H9 (cell line): Measurements from ENCODE around the gene COL4A6. TPM values are rescaled to one million over a fixed set of nuclear protein-coding genes. Genes with fewer than 3 reads are reported as not detected.

Experiments used
- DNase-seq: peaks from one replicate; pipeline ENCODE4 v3.0.0-alpha.2; 2017
- H2AFZ ChIP-seq: one replicate; pipeline ENCODE4 v1.6.1; 2013; ENCODE audit warnings: mild to moderate bottlenecking, low read length, control low read depth, moderate library complexity
- H2AK5ac ChIP-seq: 2 replicates; pipeline ENCODE4 v1.6.1; 2013; ENCODE audit warnings: low read length, control low read depth, mixed read lengths; ENCODE audit not compliant: insufficient read length
- H2BK120ac ChIP-seq: one replicate; pipeline ENCODE4 v1.6.1; 2013; ENCODE audit warnings: low read depth, mild to moderate bottlenecking, low read length, control low read depth, inconsistent platforms; ENCODE audit not compliant: poor library complexity, severe bottlenecking
- H2BK12ac ChIP-seq: 2 replicates; pipeline ENCODE4 v1.6.1; 2013; ENCODE audit warnings: low read length, control low read depth, mixed read lengths, low read depth; ENCODE audit not compliant: insufficient read length
- H2BK15ac ChIP-seq: 2 replicates; pipeline ENCODE4 v1.6.1; 2013; ENCODE audit warnings: low read depth, low read length, control low read depth
- H2BK20ac ChIP-seq: one replicate; pipeline ENCODE4 v1.6.1; 2013; ENCODE audit warnings: low read depth, mild to moderate bottlenecking, low read length, control low read depth, inconsistent platforms; ENCODE audit not compliant: poor library complexity, severe bottlenecking
- H2BK5ac ChIP-seq: 2 replicates; pipeline ENCODE4 v1.6.1; 2013; ENCODE audit warnings: low read length, control low read depth, mixed read lengths; ENCODE audit not compliant: insufficient read length
- H3K14ac ChIP-seq: 2 replicates; pipeline ENCODE4 v1.6.1; 2013; ENCODE audit warnings: low read length, control low read depth; ENCODE audit not compliant: insufficient read depth
- H3K18ac ChIP-seq: 2 replicates; pipeline ENCODE4 v1.6.1; 2013; ENCODE audit warnings: low read depth, mild to moderate bottlenecking, mixed read lengths, low read length, control low read depth; ENCODE audit not compliant: insufficient read length
- H3K23ac ChIP-seq: 2 replicates; pipeline ENCODE4 v1.6.1; 2013; ENCODE audit warnings: low read length, control low read depth, mixed read lengths, low read depth; ENCODE audit not compliant: insufficient read length
- H3K23me2 ChIP-seq: 2 replicates; pipeline ENCODE4 v1.6.1; 2013; ENCODE audit warnings: low read depth, mild to moderate bottlenecking, mixed read lengths, low read length, control low read depth; ENCODE audit not compliant: insufficient read length, poor library complexity, severe bottlenecking
- H3K27ac ChIP-seq: 2 replicates; pipeline ENCODE4 v1.5.1; 2013; ENCODE audit warnings: low read length, control low read depth, mixed read lengths, low read depth; ENCODE audit not compliant: insufficient read length
- H3K27me3 ChIP-seq: 2 replicates; pipeline ENCODE4 v1.6.1; 2013; ENCODE audit warnings: low read length, control low read depth, inconsistent platforms; ENCODE audit not compliant: insufficient read depth
- H3K4ac ChIP-seq: 2 replicates; pipeline ENCODE4 v1.6.1; 2013; ENCODE audit warnings: low read depth, mild to moderate bottlenecking, control low read depth, inconsistent platforms, low read length, moderate library complexity
- H3K4me1 ChIP-seq: 2 replicates; pipeline ENCODE4 v1.6.1; 2013; ENCODE audit warnings: low read length, control low read depth, inconsistent platforms; ENCODE audit not compliant: insufficient read depth
- H3K4me2 ChIP-seq: 2 replicates; pipeline ENCODE4 v1.6.1; 2013; ENCODE audit warnings: low read length, control low read depth, mixed read lengths; ENCODE audit not compliant: insufficient read length, insufficient read depth
- H3K56ac ChIP-seq: 2 replicates; pipeline ENCODE4 v1.6.1; 2013; ENCODE audit warnings: low read depth, mild to moderate bottlenecking, mixed read lengths, low read length, control low read depth; ENCODE audit not compliant: insufficient read length
- H3K79me1 ChIP-seq: 2 replicates; pipeline ENCODE4 v1.6.1; 2013; ENCODE audit warnings: low read depth, mild to moderate bottlenecking, moderate library complexity, low read length, control low read depth, inconsistent platforms; ENCODE audit not compliant: insufficient read depth, poor library complexity, severe bottlenecking
- H3K79me2 ChIP-seq: 2 replicates; pipeline ENCODE4 v1.6.1; 2013; ENCODE audit warnings: low read length, control low read depth, inconsistent platforms; ENCODE audit not compliant: insufficient read depth
- H3K9ac ChIP-seq: 2 replicates; pipeline ENCODE4 v1.6.1; 2013; ENCODE audit warnings: low read length, control low read depth, mixed read lengths; ENCODE audit not compliant: insufficient read length; ENCODE audit errors: extremely low read depth
- H3K9me3 ChIP-seq: one replicate; pipeline ENCODE4 v1.6.1; 2013; ENCODE audit warnings: low read depth, low read length, inconsistent platforms; ENCODE audit not compliant: control insufficient read depth
- H3T11ph ChIP-seq: one replicate; pipeline ENCODE4 v1.6.1; 2013; ENCODE audit warnings: mild to moderate bottlenecking, low read length, control low read depth, inconsistent platforms
- H4K20me1 ChIP-seq: one replicate; pipeline ENCODE4 v1.6.1; 2013; ENCODE audit not compliant: control insufficient read depth, insufficient read length, insufficient read depth
- H4K5ac ChIP-seq: 2 replicates; pipeline ENCODE4 v1.6.1; 2013; ENCODE audit warnings: low read depth, mild to moderate bottlenecking, mixed read lengths, low read length, control low read depth; ENCODE audit not compliant: insufficient read length
- H4K8ac ChIP-seq: replicated peaks from 2 replicates; pipeline ENCODE4 v1.6.1; 2013; ENCODE audit warnings: low read length, control low read depth, mixed read lengths, low read depth; ENCODE audit not compliant: insufficient read length
- H4K91ac ChIP-seq: 2 replicates; pipeline ENCODE4 v1.6.1; 2013; ENCODE audit warnings: low read depth, mild to moderate bottlenecking, moderate library complexity, mixed read lengths, low read length, control low read depth; ENCODE audit not compliant: insufficient read length
- H3K27ac Mint-ChIP-seq, 3 experiments: 2 replicates in 2 of 3; 3 replicates in 1 of 3; pipeline ENCODE4 v1.8.0; 2020 to 2021; ENCODE audit warnings: mixed read lengths in 3 of 3, mild to moderate bottlenecking in 1 of 3, moderate library complexity in 1 of 3
- H3K27me3 Mint-ChIP-seq: 2 replicates; pipeline ENCODE4 v1.8.0; 2021; ENCODE audit warnings: low read depth, mild to moderate bottlenecking, moderate library complexity, mixed read lengths
- H3K36me3 Mint-ChIP-seq, 3 experiments: 2 replicates in 2 of 3; 3 replicates in 1 of 3; pipeline ENCODE4 v1.8.0; 2020 to 2021; ENCODE audit warnings: low read depth in 3 of 3, mixed read lengths in 3 of 3; ENCODE audit not compliant: insufficient read depth in 1 of 3
- H3K4me1 Mint-ChIP-seq, 2 experiments: 2 replicates each; pipeline ENCODE4 v1.8.0; 2020; ENCODE audit warnings: mixed read lengths in 2 of 2
- H3K4me3 Mint-ChIP-seq, 2 experiments: 2 replicates in 1 of 2; 3 replicates in 1 of 2; pipeline ENCODE4 v1.8.0; 2020 to 2021; ENCODE audit warnings: mild to moderate bottlenecking in 2 of 2, mixed read lengths in 2 of 2, moderate library complexity in 1 of 2
- H3K9me3 Mint-ChIP-seq, 2 experiments: 2 replicates in 1 of 2; 3 replicates in 1 of 2; pipeline ENCODE4 v1.8.0; 2020; ENCODE audit warnings: mild to moderate bottlenecking in 2 of 2, mixed read lengths in 2 of 2, moderate library complexity in 1 of 2
- CTCF ChIP-seq: fragments of 200-600 bp; sonication (generic); conservative IDR thresholded peaks from 3 replicates; pipeline ENCODE4 v1.8.0; 2021; ENCODE audit warnings: antibody characterized with exemption, mild to moderate bottlenecking
- total RNA-seq: library from RNA; stranded (reverse); gene quantifications from 2 replicates; pipeline ENCODE4 v1.2.1, GENCODE V29; 2021

Gene COL4A6
- total RNA-seq, 1 experiment from 2014 or later: 16.7 TPM

- no peaks in the 10 kb centered on the region; the same call in 1 of the 2 replicates for H3K4me1 ChIP-seq
- Mint-ChIP-seq H3K4me1 (0 out of 4 replicates have a peak, but pooled peaks cover 0 to 3% of the 10 kb centered on the region in 2 experiments), H3K27ac (no peak overlapping the region), H3K9me3 (no peaks in the 10 kb centered on the region), H3K27me3 (no peaks in the 10 kb centered on the region), H3K4me3 (no peak overlapping the region), H3K36me3 (no peaks in the 10 kb centered on the region; a peak in 1 of 7 replicates)
- no peak overlapping the region for H3K23ac ChIP-seq
- H3K23me2 ChIP-seq: no peaks in the 10 kb centered on the region
- peak overlapping the region; percentile 25 for H4K5ac ChIP-seq
- H3K4ac ChIP-seq: no peak overlapping the region
- no peak overlapping the region for H2AFZ ChIP-seq
- H3K9me3 ChIP-seq: no peaks in the 10 kb centered on the region
- no peaks in the 10 kb centered on the region for H3K79me2 ChIP-seq
- H3K9ac ChIP-seq: no peak overlapping the region
- no peak overlapping the region for H3K18ac ChIP-seq
- H2BK15ac ChIP-seq: no peak overlapping the region
- H3K14ac ChIP-seq: no peak overlapping the region
- H2BK120ac ChIP-seq: no peak overlapping the region
- no peak overlapping the region for H2AK5ac ChIP-seq
- H3K4me2 ChIP-seq: no peak overlapping the region
- H3K56ac ChIP-seq: no peak overlapping the region
- TF ChIP-seq CTCF: no peak
- no peak overlapping the region for H4K8ac ChIP-seq
- no peak overlapping the region for H2BK20ac ChIP-seq
- H3K27me3 ChIP-seq: no peaks in the 10 kb centered on the region
- H4K20me1 ChIP-seq: no peaks in the 10 kb centered on the region
- H4K91ac ChIP-seq: no peak overlapping the region
- H2BK5ac ChIP-seq: no peak overlapping the region
- no peak for DNase-seq
- no peaks in the 10 kb centered on the region for H3K79me1 ChIP-seq
- H3T11ph ChIP-seq: no peak overlapping the region
- H2BK12ac ChIP-seq: no peak overlapping the region
- no peak overlapping the region for H3K27ac ChIP-seq
Observed at GRCh38 chrX:108306086-108306485, 132.1 kb downstream of the COL4A6 start.
